Measurements from ENCODE around the gene TBC1D5. TPM values are rescaled to one million over a fixed set of nuclear protein-coding genes. Genes with fewer than 3 reads are reported as not detected.
"Not testable (repeated sequence)": the region's sequence is repeated elsewhere in the genome, so short reads cannot be mapped to it uniquely, and the experiment has no call there.

The TBC1D5 gene
- total RNA-seq, 1 donor from 2014 or later, result 55.6 TPM

GRCh38 chr3:17709236-17709810, 33.1 kb downstream of the TBC1D5 start:
- Mint-ChIP-seq H3K4me3 (ENCODE audit: low read depth) (no peak overlapping the region), H3K9me3 (ENCODE audit: low read depth) (peaks cover 17% of the 10 kb centered on the region), H3K36me3 (ENCODE audit: insufficient read depth) (peaks cover 17% of the 10 kb centered on the region), H3K27me3 (no peaks in the 10 kb centered on the region), H3K27ac (no peak overlapping the region), H3K4me1 (ENCODE audit: low read depth) (no peaks in the 10 kb centered on the region)
- TF ChIP-seq CTCF (IDR thresholded peaks at IDR 0.05; ENCODE audit: unreplicated experiment), result no peak
- DNase-seq (ENCODE audit: low spot score, unreplicated experiment), result no peak

- Mint-ChIP-seq H3K36me3 (ENCODE audit: insufficient read depth) (peaks cover 9% of the 10 kb centered on the region), H3K4me3 (ENCODE audit: low read depth) (no peak overlapping the region), H3K27me3 (no peaks in the 10 kb centered on the region), H3K9me3 (ENCODE audit: low read depth) (peaks cover 10% of the 10 kb centered on the region), H3K27ac (no peak overlapping the region), H3K4me1 (ENCODE audit: low read depth) (no peaks in the 10 kb centered on the region)
- TF ChIP-seq CTCF (IDR thresholded peaks at IDR 0.05; ENCODE audit: unreplicated experiment), result no peak
- DNase-seq (ENCODE audit: low spot score, unreplicated experiment), result no peak
Observed at GRCh38 chr3:17707813-17708543, 34.5 kb downstream of the TBC1D5 start.

GRCh38 chr3:17705991-17706390, 36.4 kb downstream of the TBC1D5 start:
- H3K27me3 Mint-ChIP-seq; DNase-seq (ENCODE audit: low spot score, unreplicated experiment); H3K4me3 Mint-ChIP-seq (ENCODE audit: low read depth); H3K36me3 Mint-ChIP-seq (ENCODE audit: insufficient read depth); H3K9me3 Mint-ChIP-seq (ENCODE audit: low read depth); H3K4me1 Mint-ChIP-seq (ENCODE audit: low read depth): not testable (repeated sequence)
- peak overlapping the region; percentile 76 for H3K27ac Mint-ChIP-seq

- H3K4me1 Mint-ChIP-seq (ENCODE audit: low read depth); H3K4me3 Mint-ChIP-seq (ENCODE audit: low read depth); DNase-seq (ENCODE audit: low spot score, unreplicated experiment); H3K27ac Mint-ChIP-seq; H3K27me3 Mint-ChIP-seq: not testable (repeated sequence)
- H3K36me3 Mint-ChIP-seq (ENCODE audit: insufficient read depth), result peaks cover 26% of the 10 kb centered on the region
- H3K9me3 Mint-ChIP-seq (ENCODE audit: low read depth), result peaks cover 32% of the 10 kb centered on the region
Observed at GRCh38 chr3:17699815-17700214, 42.6 kb downstream of the TBC1D5 start.

- H3K4me1 Mint-ChIP-seq (ENCODE audit: low read depth); H3K27me3 Mint-ChIP-seq; H3K4me3 Mint-ChIP-seq (ENCODE audit: low read depth); DNase-seq (ENCODE audit: low spot score, unreplicated experiment); H3K27ac Mint-ChIP-seq: not testable (repeated sequence)
- H3K36me3 Mint-ChIP-seq (ENCODE audit: insufficient read depth), result peaks cover 39% of the 10 kb centered on the region
- H3K9me3 Mint-ChIP-seq (ENCODE audit: low read depth), result peaks cover 37% of the 10 kb centered on the region
Observed at GRCh38 chr3:17695665-17696064, 46.8 kb downstream of the TBC1D5 start.

GRCh38 chr3:17693670-17693999, 48.8 kb downstream of the TBC1D5 start:
- not testable (repeated sequence) for DNase-seq (ENCODE audit: low spot score, unreplicated experiment); H3K4me1 Mint-ChIP-seq (ENCODE audit: low read depth); H3K27me3 Mint-ChIP-seq; H3K4me3 Mint-ChIP-seq (ENCODE audit: low read depth); H3K27ac Mint-ChIP-seq
- H3K9me3 Mint-ChIP-seq (ENCODE audit: low read depth), result peaks cover 36% of the 10 kb centered on the region
- H3K36me3 Mint-ChIP-seq (ENCODE audit: insufficient read depth), result peaks cover 34% of the 10 kb centered on the region

- not testable (repeated sequence) for H3K4me1 Mint-ChIP-seq (ENCODE audit: low read depth); H3K27ac Mint-ChIP-seq; DNase-seq (ENCODE audit: low spot score, unreplicated experiment); H3K4me3 Mint-ChIP-seq (ENCODE audit: low read depth); H3K27me3 Mint-ChIP-seq
- Mint-ChIP-seq H3K36me3 (ENCODE audit: insufficient read depth) (peaks cover 34% of the 10 kb centered on the region), H3K9me3 (ENCODE audit: low read depth) (peaks cover 36% of the 10 kb centered on the region)
Observed at GRCh38 chr3:17692846-17693669, 49.4 kb downstream of the TBC1D5 start.
